GM21360 (cell line): ENCODE measurements around the gene VEGFC.

Source experiments
- ATAC-seq: cut with Tn5 transposase; IDR thresholded peaks from one replicate; pipeline ENCODE4 v1.9.1; 2021; ENCODE audit warnings: mild to moderate bottlenecking, moderate library complexity; ENCODE audit not compliant: unreplicated experiment

Gene VEGFC

DNA sequence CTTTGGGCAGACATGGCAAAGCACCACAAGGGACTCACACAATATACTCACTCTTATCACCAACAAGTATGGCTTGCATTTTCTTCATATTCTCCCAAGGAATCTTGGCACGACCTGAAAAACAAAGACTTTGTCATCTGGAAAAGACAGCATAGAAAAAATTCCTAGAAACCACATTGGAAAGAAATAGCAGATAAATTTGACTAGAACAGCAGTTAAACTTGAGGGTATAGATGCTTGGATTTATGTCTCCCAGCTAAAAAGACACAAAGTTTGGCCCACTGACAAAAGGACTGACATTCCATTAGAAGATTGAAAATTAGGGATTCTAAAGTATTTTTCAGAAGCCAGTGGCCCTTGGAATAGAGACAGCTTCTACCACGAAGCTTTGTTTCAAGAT is 6.9 kb upstream of the VEGFC start:
- ATAC-seq, result no peak

DNA sequence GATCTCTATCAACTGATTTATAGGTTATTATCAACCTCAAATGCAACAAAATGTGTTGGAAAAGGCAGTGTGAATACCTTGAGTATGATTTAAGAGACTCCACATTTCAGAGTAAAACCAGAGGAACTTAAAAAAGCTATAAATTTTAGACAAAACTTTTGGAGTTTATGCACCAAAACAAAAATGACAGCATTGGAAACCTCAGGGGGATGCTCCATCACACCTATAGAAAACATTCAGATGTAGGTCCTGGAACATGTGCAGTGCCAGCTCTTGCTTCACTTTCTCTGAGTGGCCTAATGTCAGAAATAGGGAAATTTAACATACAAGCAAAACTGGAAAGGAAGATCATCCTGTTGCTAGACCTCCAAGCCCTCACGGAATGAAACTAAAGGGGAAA is 5.8 kb upstream of the VEGFC start:
- no peak for ATAC-seq

DNA sequence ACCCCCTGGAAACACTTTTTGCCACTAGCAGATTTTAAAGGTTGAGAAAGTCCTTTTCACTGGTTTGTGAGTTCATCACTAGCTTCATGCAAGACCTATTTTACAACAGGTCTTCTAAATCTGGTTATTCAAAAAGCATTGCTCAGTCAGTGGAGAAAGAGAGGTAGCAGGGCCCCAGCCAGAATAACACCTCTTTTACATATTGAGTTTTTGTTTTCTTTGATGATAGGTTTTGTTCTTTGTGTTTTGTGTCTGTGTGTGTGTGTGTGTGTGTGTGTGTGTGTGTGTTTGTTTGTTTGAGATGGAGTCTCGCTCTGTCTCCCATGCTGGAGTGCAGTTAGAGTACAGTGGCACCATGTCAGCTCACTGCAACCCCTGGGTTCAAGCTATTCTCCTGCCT is 2.7 kb upstream of the VEGFC start:
- no peak for ATAC-seq

GRCh38 chr4:176794651-176795050 is 1.9 kb upstream of the VEGFC start:
- no peak for ATAC-seq

DNA sequence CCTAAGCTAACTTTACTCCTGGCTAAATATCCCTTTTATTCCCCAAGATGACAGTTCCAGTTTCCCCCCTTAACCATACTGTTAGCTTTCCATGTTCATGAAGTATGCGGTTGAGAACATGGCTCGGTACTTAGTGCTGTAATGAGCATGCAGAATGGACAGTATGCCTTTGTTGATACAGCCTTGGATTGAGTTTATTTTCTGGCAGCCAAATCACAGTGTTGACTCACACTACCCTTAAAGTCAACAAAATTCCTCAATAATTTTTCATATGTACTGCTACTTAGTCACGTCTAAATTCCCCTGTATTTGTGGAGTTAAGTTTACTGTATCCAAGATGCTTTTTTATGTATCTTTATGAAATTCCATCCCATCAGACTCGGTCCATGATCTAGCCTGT is 1.4 kb upstream of the VEGFC start:
- no peak for ATAC-seq

DNA sequence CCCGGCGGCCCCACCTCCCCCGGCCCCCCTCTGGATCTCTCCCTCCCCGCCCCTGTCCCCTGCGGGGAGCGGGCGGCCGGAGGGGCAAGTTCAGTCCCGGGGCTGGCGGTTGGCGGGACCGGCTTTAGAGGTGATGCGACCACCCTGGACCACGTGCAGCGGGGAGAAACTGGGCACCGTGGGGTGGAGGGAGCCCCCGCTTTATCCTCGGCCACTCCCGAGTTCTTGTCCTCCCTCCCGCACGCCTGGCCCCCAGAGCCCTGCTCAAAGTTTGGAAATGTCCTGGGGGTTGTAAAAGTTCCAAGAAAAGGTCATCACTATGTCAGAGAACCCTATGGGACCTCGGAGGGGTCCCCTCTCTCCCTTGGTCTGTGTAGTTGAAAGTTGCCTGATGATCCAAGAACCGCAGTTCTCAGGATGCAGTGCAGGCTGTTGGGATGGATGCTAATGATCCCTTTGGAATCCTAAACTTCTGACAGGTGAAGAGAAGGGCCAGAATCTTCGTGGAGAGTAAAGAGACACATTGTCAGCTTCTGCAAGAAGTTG is 411 bp upstream of the VEGFC start:
- ATAC-seq, result no peak

DNA sequence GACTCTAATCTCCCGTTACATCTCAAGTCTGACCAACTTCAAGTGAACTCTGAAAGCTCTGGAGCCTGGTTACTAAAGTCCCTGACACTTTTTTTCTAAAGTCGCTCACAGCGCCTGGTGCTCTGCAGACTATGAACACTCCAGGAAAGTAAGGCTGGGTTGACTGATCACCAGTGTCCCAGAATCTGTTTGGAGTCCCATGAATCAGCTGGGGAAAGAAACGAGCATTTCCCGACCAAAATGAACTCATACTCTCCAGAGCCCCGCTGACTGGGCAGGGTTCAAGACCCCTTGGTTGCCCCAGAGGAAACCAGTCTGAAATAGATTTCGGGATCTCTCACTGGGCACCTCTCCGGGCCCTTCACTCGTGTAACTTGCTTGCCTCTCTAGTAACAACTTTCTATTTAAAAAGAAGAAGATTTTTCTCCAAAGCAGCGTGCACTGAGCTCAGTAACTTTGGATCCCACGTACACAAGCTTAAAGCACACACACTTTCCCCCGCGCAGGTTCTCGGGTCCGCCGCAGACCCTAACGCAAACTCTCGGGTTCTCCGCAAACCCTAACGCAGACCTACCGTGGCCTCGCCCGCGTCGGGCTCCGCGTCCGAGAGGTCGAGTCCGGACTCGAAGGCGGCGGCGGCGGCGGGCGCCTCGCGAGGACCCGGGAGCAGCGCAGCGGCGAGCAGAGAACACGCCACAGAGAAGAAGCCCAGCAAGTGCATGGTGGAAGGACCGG is 964 bp downstream of the VEGFC start:
- peak; percentile 19 for ATAC-seq

DNA sequence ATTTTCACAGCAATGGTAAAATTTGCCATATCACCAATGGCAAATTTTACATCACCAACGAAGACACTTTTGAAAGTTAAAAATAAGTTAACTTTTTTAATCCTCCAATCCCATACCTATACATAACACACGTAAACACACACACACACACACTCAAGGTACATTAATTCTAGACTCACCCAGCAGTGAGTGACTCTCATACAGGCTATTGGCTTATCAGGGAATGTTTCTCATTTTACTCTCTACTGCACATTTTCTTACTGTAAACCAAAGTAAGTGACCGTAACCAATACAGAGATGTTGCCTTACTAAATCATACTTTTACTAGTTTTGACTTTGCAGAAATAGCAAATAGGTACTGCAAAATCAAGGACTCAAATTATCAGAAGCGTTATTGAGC is 2.3 kb downstream of the VEGFC start:
- no peak for ATAC-seq

GRCh38 chr4:176789955-176790354 is 2.8 kb downstream of the VEGFC start:
- ATAC-seq, result peak; percentile 56

GRCh38 chr4:176788971-176789370 is 3.8 kb downstream of the VEGFC start:
- no peak for ATAC-seq

DNA sequence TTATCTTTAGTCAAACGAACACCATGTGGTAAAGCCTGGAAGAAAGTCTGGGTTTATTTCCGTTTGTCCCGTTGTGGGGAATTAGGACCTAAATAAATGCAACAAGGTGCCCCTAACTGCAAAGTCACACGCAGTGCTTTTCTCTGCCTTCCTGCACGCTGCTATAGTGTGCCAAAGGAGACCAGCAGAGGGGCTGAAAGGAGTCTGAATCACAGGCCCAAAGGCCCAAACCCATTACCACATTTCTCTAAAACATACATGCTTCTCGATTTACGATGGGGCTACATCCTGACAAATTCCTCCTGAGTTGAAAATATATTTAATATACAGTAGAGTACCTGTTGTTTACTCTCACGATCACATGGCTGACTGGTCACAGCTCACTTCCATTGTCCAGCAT is 4.5 kb downstream of the VEGFC start:
- no peak for ATAC-seq

- no peak for ATAC-seq
These were observed 7.9 kb downstream of the VEGFC start for GRCh38 chr4:176784816-176785215.

DNA sequence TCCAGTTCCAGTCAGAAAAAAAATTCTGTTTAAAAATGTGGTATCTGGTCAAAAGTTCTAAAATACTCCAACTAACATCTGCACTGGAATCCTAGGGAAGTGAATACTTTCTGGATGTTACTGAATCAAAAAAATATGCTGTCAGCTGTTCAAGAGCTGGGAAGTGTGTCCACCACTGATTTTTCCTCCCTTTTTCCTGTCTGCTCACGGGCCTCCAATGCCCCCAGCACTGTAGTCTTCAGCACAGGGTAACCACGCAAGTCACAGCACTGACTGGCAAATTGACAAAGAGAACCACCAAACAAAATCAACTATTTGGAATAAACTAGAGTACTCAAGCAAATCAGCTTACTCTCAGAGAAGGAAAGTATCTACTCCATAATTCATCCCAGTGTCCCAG is 9.9 kb downstream of the VEGFC start:
- ATAC-seq, result no peak

DNA sequence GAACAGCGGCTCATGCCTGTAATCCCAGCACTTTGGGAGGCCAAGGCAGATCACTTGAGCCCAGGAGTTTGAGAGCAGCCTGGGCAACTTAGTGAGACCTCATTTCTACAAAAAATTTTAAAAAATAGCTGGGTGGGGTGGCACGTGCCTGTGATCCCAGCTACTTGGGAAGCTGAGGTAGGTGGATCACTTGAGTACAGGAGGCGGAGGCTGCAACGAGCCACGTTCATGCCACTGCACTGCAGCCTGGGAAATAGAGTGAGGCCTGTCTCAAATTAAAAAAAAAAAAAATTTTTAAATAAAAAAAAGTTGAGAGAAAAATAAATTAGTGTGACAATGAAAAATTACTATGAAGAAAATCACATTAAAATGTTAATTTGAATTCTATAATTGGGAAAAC is 10.5 kb downstream of the VEGFC start:
- no peak for ATAC-seq

GRCh38 chr4:176781739-176782100 is 11.0 kb downstream of the VEGFC start:
- ATAC-seq, result no peak

- ATAC-seq, result no peak
These were observed 11.6 kb downstream of the VEGFC start for GRCh38 chr4:176780995-176781738.

DNA sequence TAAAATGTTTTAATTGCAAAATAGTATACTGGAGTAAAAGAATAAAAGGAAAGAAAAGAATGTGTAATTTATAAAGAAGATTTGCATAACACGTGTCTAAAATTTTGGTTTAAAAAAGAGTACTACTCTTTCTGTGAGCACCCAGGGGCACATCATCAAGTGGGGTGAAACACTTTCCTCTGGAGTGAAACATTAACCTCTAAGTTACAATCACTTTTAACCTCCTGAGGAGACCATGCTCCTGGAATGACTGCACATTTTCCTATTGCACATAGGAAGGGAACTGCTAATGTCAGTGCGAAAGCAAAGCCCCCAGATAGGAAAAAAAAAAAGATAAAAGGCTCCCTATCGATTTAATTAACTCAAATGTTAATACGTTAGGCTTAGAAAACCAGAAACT is 13.3 kb downstream of the VEGFC start:
- ATAC-seq, result no peak

DNA sequence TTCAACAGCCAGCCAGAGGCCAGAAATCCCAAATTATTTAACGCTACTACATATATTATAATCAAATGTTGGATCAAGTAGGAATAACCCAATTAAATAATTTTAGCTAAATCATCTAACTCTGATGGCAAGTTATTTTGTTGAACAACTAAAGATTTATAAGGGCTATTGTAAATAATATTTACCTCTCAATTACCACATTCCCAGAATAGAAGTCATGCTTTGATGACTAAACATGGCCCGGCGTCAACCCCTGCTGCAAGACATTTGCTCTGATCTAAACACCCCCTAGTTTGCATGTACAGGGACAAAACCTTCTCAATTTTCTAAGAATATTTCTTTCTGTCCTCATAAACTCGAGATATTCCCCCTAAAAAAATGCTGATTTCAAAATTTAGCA is 14.2 kb downstream of the VEGFC start:
- no peak for ATAC-seq

- no peak for ATAC-seq
These were observed 14.7 kb downstream of the VEGFC start for GRCh38 chr4:176778063-176778462.

GRCh38 chr4:176775338-176775737 is 17.4 kb downstream of the VEGFC start:
- no peak for ATAC-seq

GRCh38 chr4:176774852-176775251 is 17.9 kb downstream of the VEGFC start:
- ATAC-seq, result no peak

DNA sequence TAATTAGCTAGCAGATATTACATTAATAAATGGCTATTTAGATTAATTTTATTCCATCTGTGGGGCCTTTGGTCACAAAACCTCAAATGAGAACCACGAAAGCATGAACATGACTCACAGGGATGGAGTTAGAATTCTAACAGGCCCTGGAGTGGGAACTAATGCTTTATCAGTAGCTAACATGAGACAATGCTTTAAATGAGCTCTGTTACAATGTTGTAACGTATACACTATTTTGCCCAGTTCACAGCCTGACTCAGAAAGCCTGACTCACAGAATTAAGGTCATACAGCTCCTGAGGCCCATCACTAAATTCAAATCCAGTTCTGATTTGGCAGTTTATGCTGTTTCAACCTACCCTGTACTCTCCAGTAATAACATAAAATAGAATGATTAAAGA is 23.2 kb downstream of the VEGFC start:
- ATAC-seq, result no peak
